ENCODE measurements around the gene ESR1.
A peak's percentile ranks its signal among the peaks of the same experiment; 100 is the strongest.
"Not testable (repeated sequence)": the region's sequence is repeated elsewhere in the genome, so short reads cannot be mapped to it uniquely, and the experiment has no call there.

The ESR1 gene

GRCh38 chr6:151885234-151885633 lies 77.8 kb downstream of the ESR1 start:
- no peak for DNase-seq (ENCODE audit: low read depth)
- no peak overlapping the region for H3K4me3 ChIP-seq (ENCODE audit: low read length)
- TF ChIP-seq CTCF (conservative IDR thresholded peaks at IDR 0.05; ENCODE audit: low read depth, low read length), result no peak

GRCh38 chr6:151891524-151891923 lies 84.0 kb downstream of the ESR1 start:
- no peak overlapping the region for H3K4me3 ChIP-seq (ENCODE audit: low read length)
- no peak for TF ChIP-seq CTCF (conservative IDR thresholded peaks at IDR 0.05; ENCODE audit: low read depth, low read length)
- no peak for DNase-seq (ENCODE audit: low read depth)

- not testable (repeated sequence) for H3K4me3 ChIP-seq (ENCODE audit: low read length); DNase-seq (ENCODE audit: low read depth)
Observed at GRCh38 chr6:151894426-151894825, 86.9 kb downstream of the ESR1 start.

GRCh38 chr6:151899221-151899620 lies 91.7 kb downstream of the ESR1 start:
- DNase-seq (ENCODE audit: low read depth); H3K4me3 ChIP-seq (ENCODE audit: low read length): not testable (repeated sequence)

GRCh38 chr6:151899796-151900195 lies 92.3 kb downstream of the ESR1 start:
- H3K4me3 ChIP-seq (ENCODE audit: low read length); DNase-seq (ENCODE audit: low read depth): not testable (repeated sequence)

GRCh38 chr6:151900256-151900655 lies 92.8 kb downstream of the ESR1 start:
- H3K4me3 ChIP-seq (ENCODE audit: low read length), result no peak overlapping the region
- peak; percentile 49 for DNase-seq (ENCODE audit: low read depth)
- TF ChIP-seq CTCF (conservative IDR thresholded peaks at IDR 0.05; ENCODE audit: low read depth, low read length), result no peak

GRCh38 chr6:151901009-151901411 lies 93.5 kb downstream of the ESR1 start:
- no peak for TF ChIP-seq CTCF (conservative IDR thresholded peaks at IDR 0.05; ENCODE audit: low read depth, low read length)
- no peak overlapping the region for H3K4me3 ChIP-seq (ENCODE audit: low read length)
- peak; percentile 94 for DNase-seq (ENCODE audit: low read depth)

GRCh38 chr6:151904631-151905030 lies 97.1 kb downstream of the ESR1 start:
- TF ChIP-seq CTCF (conservative IDR thresholded peaks at IDR 0.05; ENCODE audit: low read depth, low read length), result no peak
- no peak overlapping the region for H3K4me3 ChIP-seq (ENCODE audit: low read length)
- DNase-seq (ENCODE audit: low read depth), result no peak

GRCh38 chr6:151905072-151905471 lies 97.6 kb downstream of the ESR1 start:
- H3K4me3 ChIP-seq (ENCODE audit: low read length), result no peak overlapping the region
- no peak for TF ChIP-seq CTCF (conservative IDR thresholded peaks at IDR 0.05; ENCODE audit: low read depth, low read length)
- DNase-seq (ENCODE audit: low read depth), result no peak
